Caki2 (cell line): Measurements from ENCODE around the gene KLHL40. TPM values are rescaled to one million over a fixed set of nuclear protein-coding genes. Genes with fewer than 3 reads are reported as not detected.

Experiments used
- DNase-seq: peaks from one replicate; pipeline ENCODE4 v3.0.0-alpha.2; 2015; ENCODE audit warnings: low read depth
- in situ Hi-C: cut with HindIII; loops from 2 replicates; pipeline ENCODE4 v1.10.0; 2016; ENCODE audit warnings: low sequenced_read_pairs, low pct_unique_long_range_greater_than_20kb, mixed read lengths
- total RNA-seq: library from RNA; depleted of rRNA; stranded (reverse); fragments of >200 nt; shearing (Covaris generic); gene quantifications from 2 replicates; pipeline ENCODE4 v1.2.3, GENCODE V29; 2014; ENCODE audit warnings: low replicate concordance

The KLHL40 gene
- total RNA-seq, 1 experiment from 2014 or later, result not detected

- DNase-seq, result no peak
- in situ Hi-C loops, result no loop called here
Measured at GRCh38 chr3:42666577-42666998, 18.7 kb upstream of the KLHL40 start.

DNA sequence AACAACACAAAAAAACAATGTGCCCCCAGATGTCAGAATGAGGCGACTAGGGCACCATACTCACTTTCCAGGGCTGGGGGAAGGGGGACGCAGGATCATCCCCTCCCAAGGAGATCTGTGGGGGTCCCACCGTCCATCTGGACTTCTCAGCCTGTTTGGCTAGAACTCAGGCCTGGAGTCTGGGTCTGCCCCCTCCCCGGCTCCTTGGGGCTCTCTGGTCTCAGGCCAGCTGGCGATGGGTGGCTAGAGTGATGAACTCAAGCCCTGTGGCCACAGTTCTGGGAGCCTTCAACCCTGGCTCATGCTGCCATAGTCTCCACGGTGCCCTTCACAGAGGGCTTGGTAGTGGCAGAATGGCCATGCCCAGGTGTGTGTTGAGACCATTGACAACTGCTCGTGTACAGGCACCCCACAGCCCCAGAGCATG is 18.2 kb upstream of the KLHL40 start:
- DNase-seq, result no peak
- in situ Hi-C loops, result no loop called here

DNA sequence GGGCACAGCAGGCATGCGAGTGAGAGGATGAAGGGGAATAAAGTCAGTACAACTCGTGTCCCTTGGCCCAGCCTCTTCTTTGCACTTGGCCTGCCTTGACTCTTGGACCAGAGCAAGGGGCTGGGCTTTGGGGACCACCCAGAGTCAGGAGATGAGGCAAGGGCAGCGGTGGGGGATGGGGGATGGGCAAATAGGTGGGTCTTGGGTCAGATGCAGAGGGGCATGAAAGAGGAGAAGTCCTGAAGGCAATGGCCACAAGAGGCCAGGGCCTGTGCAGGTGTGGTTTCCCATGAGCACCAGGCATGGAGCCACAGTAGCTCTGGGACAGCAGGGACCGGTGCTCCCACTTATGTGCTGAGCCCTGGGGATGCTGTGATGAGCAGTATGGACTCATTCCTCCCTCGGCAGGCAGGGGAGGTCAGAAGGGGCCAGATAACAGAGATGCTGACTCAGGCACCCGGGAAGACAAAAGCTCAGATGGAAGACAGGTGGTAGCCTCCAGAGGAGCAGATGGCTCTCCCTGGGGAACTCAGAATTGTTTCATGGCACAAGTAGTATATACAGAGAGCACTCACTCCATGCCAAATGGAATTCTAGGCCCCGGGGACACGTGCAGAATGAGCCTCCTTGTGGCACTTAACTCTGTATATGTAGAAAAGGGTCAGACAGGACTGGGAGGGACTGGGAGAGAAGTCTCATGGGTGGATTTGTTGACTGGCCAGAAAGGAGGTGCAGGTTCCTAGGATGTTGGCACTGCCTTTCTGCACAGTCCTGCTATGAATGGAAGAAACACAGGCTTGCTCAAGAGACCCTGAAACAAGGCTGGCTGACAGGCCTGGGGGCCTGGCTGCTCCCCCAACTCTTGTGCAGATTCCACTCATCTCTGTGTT is 17.6 kb upstream of the KLHL40 start:
- in situ Hi-C loops, result no loop called here
- no peak for DNase-seq

DNA sequence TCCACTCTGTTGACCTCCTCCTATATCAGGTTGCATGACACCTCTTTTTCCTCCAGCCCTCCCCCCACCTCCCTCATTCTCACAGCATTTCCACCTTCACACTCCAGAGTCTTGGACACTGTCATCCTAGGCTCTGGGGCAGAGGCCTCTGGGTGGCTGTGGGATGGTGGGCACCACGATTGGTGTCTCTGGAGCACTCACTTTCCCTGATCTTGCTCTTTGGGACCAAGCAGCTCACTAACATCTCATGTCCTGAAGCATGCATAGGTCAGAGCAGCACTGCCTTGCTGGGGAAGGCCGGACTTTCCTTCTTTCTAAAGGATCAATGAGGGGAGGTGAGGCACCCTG is 16.9 kb upstream of the KLHL40 start:
- in situ Hi-C loops, result no loop called here

DNA sequence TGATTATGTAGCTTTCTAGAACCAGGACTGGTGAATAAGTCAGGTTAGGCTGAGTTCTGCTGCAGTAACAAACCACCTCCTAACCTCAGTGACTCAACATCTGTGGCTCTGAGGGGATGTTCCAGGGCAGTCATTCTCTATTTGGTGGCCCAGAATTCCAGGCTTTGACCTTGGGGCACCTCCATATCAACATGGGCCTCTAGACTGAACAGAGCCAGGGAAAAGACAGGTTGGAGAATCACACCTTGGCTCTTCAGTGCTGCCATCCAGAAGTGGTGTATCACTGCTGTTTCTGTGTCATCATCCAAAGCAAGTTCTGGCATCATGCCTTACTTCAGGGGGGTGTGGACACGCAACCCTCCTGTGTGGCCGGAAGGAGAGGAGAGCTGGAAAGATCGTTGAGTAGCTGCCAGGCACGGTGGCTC is 16.5 kb upstream of the KLHL40 start:
- no peak for DNase-seq
- in situ Hi-C loops, result no loop called here

More for the DNA sequence above, 16.9 kb upstream of the KLHL40 start:
- DNase-seq, result no peak

DNA sequence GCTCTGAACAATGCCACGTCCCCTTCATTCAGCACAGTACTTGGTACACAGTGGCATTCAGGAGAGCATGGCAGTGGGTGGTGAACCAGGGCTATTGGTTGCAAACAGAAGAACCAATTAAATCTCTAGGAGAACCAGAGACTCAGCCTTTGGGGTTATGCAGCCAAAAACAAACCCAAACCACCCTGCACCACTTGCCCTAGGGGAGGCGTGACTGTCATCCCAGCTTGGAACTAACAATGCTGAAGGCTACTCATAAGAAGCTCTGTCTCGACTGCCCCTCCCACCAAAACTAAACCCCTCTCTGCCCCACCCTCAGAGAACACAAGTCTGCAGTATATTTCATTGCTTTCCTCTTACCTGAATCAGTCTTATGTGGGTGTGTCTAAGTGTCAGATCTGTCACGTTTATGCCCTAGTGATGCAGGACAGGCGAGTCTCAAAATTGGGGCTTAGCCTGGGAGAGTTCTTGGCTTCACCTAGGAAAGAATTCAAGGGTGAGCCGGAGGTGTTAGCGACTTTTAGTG is 15.2 kb upstream of the KLHL40 start:
- no peak for DNase-seq
- in situ Hi-C loops, result no loop called here

DNA sequence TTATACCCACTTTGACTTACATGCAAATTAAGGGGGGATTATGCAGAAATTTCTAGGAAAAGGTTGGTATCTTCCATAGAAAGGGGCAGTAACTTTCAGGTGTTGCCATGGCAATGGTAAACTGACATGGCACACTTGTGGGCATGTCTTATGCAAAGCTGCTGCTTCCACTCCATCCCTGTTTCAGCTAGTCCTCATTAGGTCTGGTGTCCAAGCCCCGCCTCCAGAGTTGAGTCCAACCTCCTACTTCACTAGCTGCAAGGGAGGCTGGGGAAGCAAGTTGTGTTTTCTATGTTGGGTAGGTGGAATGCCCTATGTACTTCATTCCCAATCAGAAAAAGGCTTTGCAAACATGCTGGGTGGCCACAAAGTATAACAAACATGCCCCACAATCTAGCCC is 14.7 kb upstream of the KLHL40 start:
- no peak for DNase-seq
- in situ Hi-C loops, result no loop called here

GRCh38 chr3:42672515-42672914 is 12.8 kb upstream of the KLHL40 start:
- DNase-seq, result no peak
- in situ Hi-C loops, result no loop called here

- no peak for DNase-seq
- in situ Hi-C loops, result no loop called here
Measured at GRCh38 chr3:42673082-42673481, 12.3 kb upstream of the KLHL40 start.

- in situ Hi-C loops, result no loop called here
- no peak for DNase-seq
Measured at GRCh38 chr3:42674146-42674545, 11.2 kb upstream of the KLHL40 start.

DNA sequence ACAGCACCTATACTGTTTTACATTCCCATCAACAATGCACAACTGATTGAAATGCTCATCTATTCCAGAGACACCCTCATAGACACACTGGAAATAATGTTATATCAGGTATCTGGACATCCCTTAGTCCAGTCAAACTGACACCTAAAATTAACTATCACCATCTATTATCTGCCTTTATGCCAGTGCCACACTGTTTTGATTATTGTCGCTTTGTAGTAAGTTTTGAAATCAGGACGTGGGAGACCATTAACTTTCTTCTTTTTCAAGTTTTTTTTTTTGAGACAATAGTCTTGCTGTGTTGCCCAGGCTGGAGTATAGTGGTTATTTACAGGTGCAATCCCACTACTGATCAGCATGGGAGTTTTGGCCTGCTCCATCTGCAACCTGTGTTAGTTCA is 9.4 kb upstream of the KLHL40 start:
- DNase-seq, result no peak
- in situ Hi-C loops, result no loop called here

DNA sequence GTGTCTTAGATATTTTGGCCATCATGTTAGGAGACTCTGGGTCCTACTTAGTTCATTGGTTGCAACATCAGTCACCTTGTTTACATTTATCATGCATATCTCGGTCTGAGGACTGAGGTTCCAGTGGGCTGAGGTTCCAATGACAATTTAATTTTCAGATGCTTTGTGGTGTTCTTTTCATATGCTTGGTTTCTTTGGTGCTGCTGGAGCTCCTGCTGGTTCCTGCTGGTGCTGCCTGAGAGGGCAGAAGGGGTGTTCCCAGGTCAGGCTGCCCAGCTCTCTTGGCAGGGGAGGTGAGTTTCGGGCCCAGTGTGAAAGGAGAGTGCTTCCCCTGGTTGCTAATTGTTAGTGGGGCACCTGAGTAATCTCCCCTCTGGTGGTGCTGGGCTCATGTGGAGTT is 6.9 kb upstream of the KLHL40 start:
- no peak for DNase-seq
- in situ Hi-C loops, result no loop called here

DNA sequence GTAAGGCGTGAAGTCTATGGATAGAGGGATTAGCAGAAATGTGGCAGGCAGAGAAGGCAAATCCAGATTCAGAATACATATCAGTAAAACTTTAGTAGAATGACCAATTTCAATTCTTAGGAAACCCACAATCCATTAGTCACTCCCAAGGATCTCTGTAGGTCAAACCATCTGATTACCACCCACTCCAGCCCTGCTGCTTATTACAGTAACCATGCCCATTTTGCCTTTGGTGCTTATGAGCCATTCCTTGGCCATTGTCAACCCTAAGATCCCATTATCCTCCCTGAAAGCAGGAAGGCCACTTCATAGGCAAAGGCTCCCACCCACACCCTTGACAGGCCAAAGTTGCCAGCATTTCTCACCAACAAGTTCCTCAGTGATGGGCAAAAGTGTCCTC is 5.1 kb upstream of the KLHL40 start:
- in situ Hi-C loops, result no loop called here
- no peak for DNase-seq

- DNase-seq, result no peak
- in situ Hi-C loops, result no loop called here
Measured at GRCh38 chr3:42680806-42681205, 4.5 kb upstream of the KLHL40 start.

- in situ Hi-C loops, result no loop called here
- no peak for DNase-seq
Measured at GRCh38 chr3:42681361-42682038, 3.8 kb upstream of the KLHL40 start.

- in situ Hi-C loops, result no loop called here
Measured at GRCh38 chr3:42682301-42683070, 2.9 kb upstream of the KLHL40 start.

GRCh38 chr3:42683875-42684598 is 1.3 kb upstream of the KLHL40 start:
- DNase-seq, result peak; percentile 66
- in situ Hi-C loops, result no loop called here

More at GRCh38 chr3:42682301-42683070, 2.9 kb upstream of the KLHL40 start:
- no peak for DNase-seq
